DMS53 (cell line): ENCODE data around the gene AHCTF1.

Experiments
- DNase-seq: peaks from one replicate; lab custom pipeline; 2025; lab: John Stamatoyannopoulos, UW

Gene AHCTF1

GRCh38 chr1:246931549-246932365, at the start of gene AHCTF1:
AHCTF1 (minus strand) TSS chr1:246931948; CDS start chr1:246918370, 13,578 bp downstream.
- DNase-seq = peak; percentile 99

- no peak for DNase-seq
Measured at GRCh38 chr1:246978785-246979184, 47.0 kb upstream of the AHCTF1 start.

GRCh38 chr1:246978281-246978680, 46.5 kb upstream of the AHCTF1 start:
- DNase-seq = no peak

- DNase-seq = no peak
Measured at GRCh38 chr1:246971969-246972368, 40.2 kb upstream of the AHCTF1 start.

- DNase-seq = peak; percentile 59
Measured at GRCh38 chr1:246971090-246971721, 39.5 kb upstream of the AHCTF1 start.

GRCh38 chr1:246969621-246970020, 37.9 kb upstream of the AHCTF1 start:
- DNase-seq = no peak

- DNase-seq = no peak
Measured at GRCh38 chr1:246966502-246966901, 34.8 kb upstream of the AHCTF1 start.

GRCh38 chr1:246959944-246960693, 28.4 kb upstream of the AHCTF1 start:
- no peak for DNase-seq

- no peak for DNase-seq
Measured at GRCh38 chr1:246954126-246954525, 22.4 kb upstream of the AHCTF1 start.

- DNase-seq = no peak
Measured at GRCh38 chr1:246951413-246951812, 19.7 kb upstream of the AHCTF1 start.

- no peak for DNase-seq
Measured at GRCh38 chr1:246949956-246950355, 18.2 kb upstream of the AHCTF1 start.

GRCh38 chr1:246947255-246947654, 15.5 kb upstream of the AHCTF1 start:
- no peak for DNase-seq

GRCh38 chr1:246946366-246946765, 14.6 kb upstream of the AHCTF1 start:
- no peak for DNase-seq

GRCh38 chr1:246934765-246935164, 3.0 kb upstream of the AHCTF1 start:
- no peak for DNase-seq

GRCh38 chr1:246933893-246934292, 2.1 kb upstream of the AHCTF1 start:
- no peak for DNase-seq

GRCh38 chr1:246932366-246932700, 585 bp upstream of the AHCTF1 start:
- DNase-seq = no peak

GRCh38 chr1:246930830-246931548, 759 bp downstream of the AHCTF1 start:
- peak; percentile 76 for DNase-seq

- DNase-seq = no peak
Measured at GRCh38 chr1:246925997-246926626, 5.6 kb downstream of the AHCTF1 start.

GRCh38 chr1:246923900-246924299, 7.8 kb downstream of the AHCTF1 start:
- DNase-seq = no peak

GRCh38 chr1:246923482-246923881, 8.3 kb downstream of the AHCTF1 start:
- DNase-seq = no peak

- DNase-seq = no peak
Measured at GRCh38 chr1:246921481-246921880, 10.3 kb downstream of the AHCTF1 start.

- no peak for DNase-seq
Measured at GRCh38 chr1:246919902-246920301, 11.8 kb downstream of the AHCTF1 start.
